Choroid plexus epithelial cell (primary cell): ENCODE results near the gene JMJD1C.

Experiments used
- DNase-seq: peaks from one replicate; pipeline ENCODE4 v3.0.0-alpha.2; 2010; ENCODE audit warnings: low read depth
- H3K4me3 ChIP-seq: 2 replicates; pipeline ENCODE4 v1.5.1; 2011; ENCODE audit warnings: low read depth, mild to moderate bottlenecking, control low read depth, low read length, moderate library complexity
- TF ChIP-seq, protein P1 (sequence below): conservative IDR thresholded peaks from 2 replicates; pipeline ENCODE4 v1.5.1; 2011; ENCODE audit warnings: low read depth, mild to moderate bottlenecking, control low read depth, inconsistent platforms, low read length, moderate library complexity

The JMJD1C gene

GRCh38 chr10:63133056-63133820, 332.5 kb downstream of the JMJD1C start, which contains the start of gene NRBF2:
TSS of gene NRBF2 (plus strand) at chr10:63133328. CDS start at chr10:63133471, 143 bp downstream.
- TF ChIP-seq, protein P1, sequence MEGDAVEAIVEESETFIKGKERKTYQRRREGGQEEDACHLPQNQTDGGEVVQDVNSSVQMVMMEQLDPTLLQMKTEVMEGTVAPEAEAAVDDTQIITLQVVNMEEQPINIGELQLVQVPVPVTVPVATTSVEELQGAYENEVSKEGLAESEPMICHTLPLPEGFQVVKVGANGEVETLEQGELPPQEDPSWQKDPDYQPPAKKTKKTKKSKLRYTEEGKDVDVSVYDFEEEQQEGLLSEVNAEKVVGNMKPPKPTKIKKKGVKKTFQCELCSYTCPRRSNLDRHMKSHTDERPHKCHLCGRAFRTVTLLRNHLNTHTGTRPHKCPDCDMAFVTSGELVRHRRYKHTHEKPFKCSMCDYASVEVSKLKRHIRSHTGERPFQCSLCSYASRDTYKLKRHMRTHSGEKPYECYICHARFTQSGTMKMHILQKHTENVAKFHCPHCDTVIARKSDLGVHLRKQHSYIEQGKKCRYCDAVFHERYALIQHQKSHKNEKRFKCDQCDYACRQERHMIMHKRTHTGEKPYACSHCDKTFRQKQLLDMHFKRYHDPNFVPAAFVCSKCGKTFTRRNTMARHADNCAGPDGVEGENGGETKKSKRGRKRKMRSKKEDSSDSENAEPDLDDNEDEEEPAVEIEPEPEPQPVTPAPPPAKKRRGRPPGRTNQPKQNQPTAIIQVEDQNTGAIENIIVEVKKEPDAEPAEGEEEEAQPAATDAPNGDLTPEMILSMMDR: peak; percentile 47
- DNase-seq: peak; percentile 99

GRCh38 chr10:63132651-63133055, 333.1 kb downstream of the JMJD1C start:
- H3K4me3 ChIP-seq: no peak overlapping the region
- DNase-seq: no peak
- TF ChIP-seq, protein P1: no peak

More at GRCh38 chr10:63133056-63133820, 332.5 kb downstream of the JMJD1C start, which contains the start of gene NRBF2:
- H3K4me3 ChIP-seq: peak within 1 kb of the TSS; percentile 96

- H3K4me3 ChIP-seq: no peak overlapping the region
- TF ChIP-seq, protein P1: no peak
- DNase-seq: peak; percentile 32
Measured at GRCh38 chr10:63129888-63130287, 335.9 kb downstream of the JMJD1C start.

DNA sequence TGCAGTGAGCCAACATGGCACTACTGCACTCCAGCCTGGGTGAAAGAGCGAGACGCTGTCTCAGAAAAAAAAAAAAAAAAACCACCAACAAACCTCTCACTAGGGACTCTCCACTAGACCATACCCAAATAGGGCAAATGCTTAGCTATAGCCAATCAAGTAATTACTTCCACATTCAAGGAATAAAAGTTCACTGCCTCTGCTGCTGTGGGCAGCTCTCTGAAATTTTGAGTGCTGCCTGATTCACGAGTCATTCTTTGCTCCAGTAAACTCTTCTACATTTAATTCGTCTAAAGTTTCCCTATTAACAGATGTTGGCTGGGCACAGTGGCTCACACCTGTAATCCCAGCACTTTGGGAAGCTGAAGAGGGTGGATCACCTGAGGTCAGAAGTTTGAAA, 337.3 kb downstream of the JMJD1C start:
- DNase-seq: peak; percentile 46
- H3K4me3 ChIP-seq: no peak overlapping the region

GRCh38 chr10:63125459-63125858, 340.3 kb downstream of the JMJD1C start:
- TF ChIP-seq, protein P1: no peak
- DNase-seq: no peak
- no peak overlapping the region for H3K4me3 ChIP-seq

More for the DNA sequence above, 337.3 kb downstream of the JMJD1C start:
- TF ChIP-seq, protein P1: no peak

DNA sequence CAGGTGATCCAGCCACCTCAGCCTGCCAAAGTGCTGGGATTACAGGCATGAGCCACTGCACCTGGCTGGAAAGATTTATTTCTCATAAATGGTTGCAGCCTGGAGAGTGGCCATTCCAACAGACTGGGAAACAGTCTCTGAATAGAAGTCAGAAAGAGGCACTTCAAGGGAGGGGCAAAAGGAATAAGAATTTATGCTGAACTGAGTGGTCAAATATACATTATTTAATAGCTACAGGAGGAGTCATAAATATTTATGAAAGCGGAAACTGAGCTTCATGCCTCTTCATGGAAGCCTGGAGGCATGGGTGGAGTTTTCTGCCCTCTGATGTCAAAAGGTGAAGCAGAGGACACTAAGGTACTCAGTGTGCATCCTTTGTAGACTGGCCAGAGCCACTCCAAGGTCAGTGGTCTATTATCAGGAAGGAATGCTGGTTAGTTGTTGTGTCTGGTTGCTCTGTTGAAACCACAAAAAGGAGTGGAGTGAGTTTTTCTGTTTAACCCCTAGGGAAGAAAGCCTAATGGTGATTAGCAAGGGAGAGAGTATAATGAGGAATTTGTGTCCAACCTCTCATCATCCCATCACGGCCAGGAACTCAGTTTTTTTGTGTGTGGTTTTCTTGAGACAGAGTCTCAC, 341.9 kb downstream of the JMJD1C start:
- peak; percentile 26 for DNase-seq
- no peak overlapping the region for H3K4me3 ChIP-seq
- TF ChIP-seq, protein P1: no peak

- peak; percentile 71 for DNase-seq
- TF ChIP-seq, protein P1: no peak
- no peak overlapping the region for H3K4me3 ChIP-seq
Measured at GRCh38 chr10:63120554-63120953, 345.2 kb downstream of the JMJD1C start.
